Smooth muscle cell of the coronary artery (primary cell): ENCODE results near the gene FAM156B. TPM values are rescaled to one million over a fixed set of nuclear protein-coding genes. Genes with fewer than 3 reads are reported as not detected.

Experiments used
- total RNA-seq: library from RNA; depleted of rRNA; stranded (reverse); fragments of >200 nt; gene quantifications from 2 replicates; pipeline ENCODE4 v1.2.3, GENCODE V29; 2014; ENCODE audit warnings: low replicate concordance

FAM156B gene, protein sequence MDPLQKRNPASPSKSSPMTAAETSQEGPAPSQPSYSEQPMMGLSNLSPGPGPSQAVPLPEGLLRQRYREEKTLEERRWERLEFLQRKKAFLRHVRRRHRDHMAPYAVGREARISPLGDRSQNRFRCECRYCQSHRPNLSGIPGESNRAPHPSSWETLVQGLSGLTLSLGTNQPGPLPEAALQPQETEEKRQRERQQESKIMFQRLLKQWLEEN
- 8.3 and 10.1 TPM in 2 replicates for total RNA-seq

DNA sequence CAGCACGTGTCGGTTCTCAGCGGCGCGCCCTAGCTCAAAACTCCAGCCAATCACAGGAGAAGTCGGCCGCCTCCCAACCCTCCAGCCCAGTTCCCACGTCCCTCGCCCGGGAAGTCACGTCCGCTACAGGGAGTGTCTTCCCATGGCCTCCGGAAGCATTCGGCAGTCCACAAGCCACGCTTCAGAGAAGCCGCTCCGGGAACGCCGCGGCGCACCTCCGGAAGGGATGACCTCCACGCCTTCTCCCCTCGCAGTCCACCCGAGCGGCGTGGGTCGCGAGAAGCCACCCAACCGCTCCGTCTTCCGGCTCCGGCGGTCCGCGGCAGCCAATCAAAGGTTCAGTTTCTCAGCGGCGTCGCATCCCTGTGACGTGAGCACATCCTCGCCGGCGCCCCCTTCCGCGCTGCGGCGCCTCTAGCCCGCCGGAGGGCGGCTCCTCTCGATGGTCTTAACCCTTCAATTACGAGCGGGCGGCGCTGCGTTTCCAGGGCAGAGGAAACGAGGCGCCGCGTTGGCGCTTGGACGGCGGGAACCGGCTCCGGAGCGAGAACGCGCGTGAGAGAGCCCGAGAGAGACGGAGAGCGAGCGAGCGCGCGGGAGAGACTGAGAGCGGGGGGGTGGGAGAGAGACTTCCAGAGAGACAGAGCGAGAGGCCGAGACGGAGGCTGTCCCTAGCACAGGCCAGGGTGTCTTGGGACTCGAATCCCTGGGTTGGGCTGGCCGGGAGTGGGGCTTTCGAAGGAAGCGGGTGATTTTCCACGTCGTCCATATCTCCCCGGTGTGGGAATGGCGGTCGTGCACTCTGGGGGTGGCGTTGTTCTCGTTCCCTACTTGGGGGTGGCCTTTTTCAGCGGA lies at the start of gene FAM156B:
TSS of gene FAM156B (plus strand) at position 476 of the 855 bp plus-strand sequence. CDS start 9,896 bp downstream, outside the sequence.

DNA sequence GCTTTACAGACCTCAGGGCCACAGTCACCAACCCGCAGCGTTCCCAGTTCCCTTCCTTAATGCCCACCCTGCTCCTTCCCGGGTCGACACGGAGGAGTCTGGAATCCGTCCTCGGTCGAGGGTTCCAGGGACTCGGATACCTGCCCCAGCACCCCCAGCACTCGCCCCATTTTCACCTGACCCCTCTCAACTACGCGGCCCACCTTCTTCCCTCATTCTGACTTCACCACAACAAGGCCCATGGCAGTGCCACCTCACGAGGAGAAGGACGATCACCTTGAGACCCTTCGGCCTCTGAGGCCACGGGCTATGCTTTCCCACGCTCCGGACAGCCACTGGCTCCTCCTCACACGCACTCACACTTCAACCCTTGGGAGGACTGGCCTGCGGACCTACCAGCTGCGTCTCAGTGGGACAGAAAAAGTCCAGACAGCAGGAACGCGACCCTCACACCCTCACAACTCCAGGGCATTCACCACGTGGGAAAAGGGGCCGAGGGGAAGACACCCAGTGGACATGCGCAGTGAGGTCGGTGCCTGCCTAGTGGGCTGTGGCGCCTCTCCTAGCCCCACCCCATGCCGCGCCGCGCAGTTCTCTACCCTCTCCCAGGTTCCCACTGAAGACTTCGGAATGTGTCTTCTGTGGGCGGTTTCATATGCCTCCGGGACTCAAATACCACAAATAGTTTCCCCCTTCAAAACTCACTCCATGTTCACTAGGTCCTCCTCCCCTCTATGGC lies 29.4 kb upstream of the FAM156B start, which contains the start of gene XAGE3:
TSS of gene XAGE3 (minus strand) at position 474 of the 739 bp plus-strand sequence. CDS start 950 bp downstream, outside the sequence.

Other genes with a start within 250 kb of the FAM156B start
- gene SSX7, start 242.4 kb upstream of the FAM156B start, total RNA-seq: not detected in 2 replicates
- not detected in 2 replicates for gene SSX2, start 190.2 kb upstream of the FAM156B start, total RNA-seq
- not detected in 2 replicates for gene SSX2B, start 146.1 kb upstream of the FAM156B start, total RNA-seq
- not detected in 2 replicates for gene SPANXN5, start 99.9 kb upstream of the FAM156B start, total RNA-seq
- gene XAGE5, start 86.0 kb upstream of the FAM156B start, total RNA-seq: not detected in 2 replicates
- gene XAGE3, start 29.2 kb upstream of the FAM156B start, total RNA-seq: not detected in 2 replicates
- 14.4 and 25.2 TPM in 2 replicates for gene FAM156A, start 61.2 kb downstream of the FAM156B start, total RNA-seq
- 1.4 and 4.2 TPM in 2 replicates for gene GPR173, start 151.5 kb downstream of the FAM156B start, total RNA-seq
- 15.8 and 26.1 TPM in 2 replicates for gene TSPYL2, start 185.0 kb downstream of the FAM156B start, total RNA-seq
- 5.0 and 13.1 TPM in 2 replicates for gene KANTR, start 196.8 kb downstream of the FAM156B start, total RNA-seq